CD4-positive, alpha-beta T cell treated with Interleukin-2 at 100 ng/mL for 4 hours (primary cell): ENCODE data around the gene ANKDD1A.

ENCODE experiments used
- DNase-seq: peaks from one replicate; pipeline ENCODE4 v3.0.0-alpha.2; 2020; ENCODE audit warnings: low spot score

Gene ANKDD1A

DNA sequence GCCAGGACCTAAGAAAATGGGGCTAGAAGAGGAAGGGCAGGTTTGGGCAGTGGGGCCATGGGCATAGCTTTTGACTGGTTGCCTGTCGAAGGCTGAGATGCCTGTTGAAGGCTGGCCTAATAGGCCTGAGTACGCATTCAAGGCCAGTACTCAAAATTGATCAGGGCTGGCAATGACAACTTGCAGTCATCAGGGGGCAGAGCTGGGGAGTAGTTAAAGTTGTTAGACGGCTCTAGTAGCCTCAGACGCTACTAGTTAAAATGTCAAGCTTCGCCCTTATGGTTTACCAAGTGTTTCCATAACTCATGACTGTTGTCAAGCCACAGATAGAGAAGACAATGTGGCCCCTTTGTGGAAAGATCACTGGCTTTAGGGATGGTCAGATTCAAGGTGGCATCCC lies 49.3 kb downstream of the ANKDD1A start:
- no peak for DNase-seq

DNA sequence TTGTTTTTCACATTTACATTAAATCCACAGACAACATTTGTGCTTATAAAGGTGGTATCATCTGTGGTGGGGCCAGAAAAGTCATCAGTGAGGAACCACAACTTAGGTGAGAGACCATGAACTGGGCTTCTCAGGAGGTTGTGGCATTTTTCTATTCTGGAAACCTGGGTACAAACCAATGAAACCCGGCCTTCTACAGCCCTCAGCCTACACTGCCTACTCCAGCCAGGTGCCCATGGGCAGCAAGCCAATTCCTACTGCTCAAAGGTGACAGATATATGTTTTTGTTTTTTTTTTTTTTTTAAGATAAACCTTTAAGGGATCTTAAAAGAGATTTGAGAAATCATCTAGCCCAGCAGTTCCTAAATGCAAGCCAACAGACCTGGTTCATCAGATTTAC lies 57.7 kb downstream of the ANKDD1A start:
- DNase-seq, result no peak

- no peak for DNase-seq
These were observed 59.0 kb downstream of the ANKDD1A start for GRCh38 chr15:64970698-64971097.

DNA sequence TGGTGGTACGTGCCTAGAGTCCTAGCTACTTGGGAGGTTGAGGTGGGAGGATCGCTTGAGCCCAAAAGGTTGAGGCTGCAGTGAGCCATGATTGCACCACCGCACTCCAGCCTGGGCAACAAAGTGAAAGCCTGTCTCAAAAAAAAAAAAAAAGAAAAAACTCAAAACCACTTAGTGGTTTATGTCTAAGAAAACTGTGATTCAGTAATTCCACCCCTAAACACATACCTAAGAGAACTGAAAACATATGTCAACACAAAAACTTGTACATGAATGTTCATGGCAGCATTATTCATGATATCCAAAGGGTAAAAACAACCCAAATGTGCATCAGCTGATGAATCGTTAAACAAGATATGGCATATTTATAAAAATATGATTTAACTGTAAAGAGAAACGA lies 63.7 kb downstream of the ANKDD1A start:
- DNase-seq, result no peak

DNA sequence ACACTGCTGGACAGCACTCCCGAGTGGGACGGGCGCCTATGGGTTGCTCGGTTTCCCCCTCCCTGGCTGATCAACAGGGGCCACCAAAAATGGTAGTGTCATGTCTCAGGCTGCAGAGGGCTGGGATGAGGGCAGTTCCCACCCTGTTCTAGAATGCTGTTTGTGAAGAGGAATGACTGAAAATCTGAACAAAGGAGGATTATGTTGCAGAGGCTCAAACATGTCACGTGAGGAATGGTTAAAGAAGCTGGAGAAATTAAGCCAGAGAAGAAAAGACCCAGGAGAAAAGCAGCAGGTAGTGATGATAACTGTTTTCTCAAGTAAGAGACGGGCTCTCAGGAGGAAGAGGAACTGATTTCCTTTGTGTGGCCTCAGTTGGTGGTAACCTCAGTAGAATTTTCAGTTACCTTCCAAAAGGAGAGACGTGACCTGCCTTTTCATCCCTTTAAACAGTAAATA lies 67.6 kb downstream of the ANKDD1A start:
- DNase-seq, result no peak

- no peak for DNase-seq
These were observed 70.2 kb downstream of the ANKDD1A start for GRCh38 chr15:64981812-64982431.

DNA sequence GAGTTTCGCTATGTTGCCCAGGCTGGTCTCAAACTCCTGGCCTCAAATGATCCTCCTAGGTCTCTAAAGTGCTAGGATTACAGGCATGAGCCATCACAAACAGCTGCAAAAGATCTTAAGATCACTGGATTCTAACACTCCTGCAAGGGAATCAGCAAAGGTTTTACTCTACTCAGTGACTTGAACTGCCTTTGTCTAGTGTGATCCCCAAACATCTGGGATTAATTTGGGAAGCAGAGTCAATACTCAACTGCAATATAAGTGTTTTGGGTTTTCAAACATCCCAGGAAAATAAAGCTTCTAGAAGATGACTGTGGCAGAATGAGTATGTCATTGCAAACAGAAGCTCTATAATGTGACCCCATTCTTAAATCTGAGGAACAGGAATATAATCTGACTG lies 70.8 kb downstream of the ANKDD1A start:
- no peak for DNase-seq

- no peak for DNase-seq
These were observed 73.8 kb downstream of the ANKDD1A start for GRCh38 chr15:64985366-64986033.

- no peak for DNase-seq
These were observed 75.4 kb downstream of the ANKDD1A start for GRCh38 chr15:64987136-64987535.

GRCh38 chr15:64989416-64990167 lies 77.9 kb downstream of the ANKDD1A start, which contains the start of gene SPG21:
Gene SPG21 (minus strand): TSS chr15:64989914. CDS start chr15:64983569, 6,345 bp downstream.
- peak; percentile 92 for DNase-seq

- DNase-seq, result no peak
These were observed 78.4 kb downstream of the ANKDD1A start for GRCh38 chr15:64990168-64990470.

DNA sequence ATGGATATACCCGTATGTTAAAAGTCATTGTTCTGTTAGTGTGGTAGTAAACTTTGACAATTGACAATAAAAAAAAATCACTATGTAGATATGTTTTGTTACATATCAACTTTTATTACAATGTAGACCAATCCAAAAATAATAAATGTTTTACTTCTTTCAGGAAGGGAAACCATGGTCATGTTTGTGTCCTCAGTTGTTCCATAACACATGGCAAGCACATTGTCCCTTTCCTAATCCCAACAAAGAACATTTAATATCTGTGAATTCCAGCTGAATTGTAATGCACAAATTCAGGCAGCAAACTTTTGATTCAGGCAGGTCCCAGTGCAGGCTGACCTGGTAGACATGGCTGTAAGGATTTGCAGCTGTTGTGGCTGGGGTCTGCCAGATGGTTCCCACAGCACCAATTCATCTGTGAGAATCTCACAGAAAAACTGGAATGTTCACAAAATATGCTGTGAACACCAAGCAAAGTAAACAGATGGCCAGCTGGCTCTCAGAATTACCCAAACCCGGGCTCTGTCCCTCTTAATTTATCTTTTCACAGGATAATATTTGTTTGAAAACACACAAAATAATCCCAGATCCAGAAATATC lies 79.9 kb downstream of the ANKDD1A start:
- DNase-seq, result no peak

DNA sequence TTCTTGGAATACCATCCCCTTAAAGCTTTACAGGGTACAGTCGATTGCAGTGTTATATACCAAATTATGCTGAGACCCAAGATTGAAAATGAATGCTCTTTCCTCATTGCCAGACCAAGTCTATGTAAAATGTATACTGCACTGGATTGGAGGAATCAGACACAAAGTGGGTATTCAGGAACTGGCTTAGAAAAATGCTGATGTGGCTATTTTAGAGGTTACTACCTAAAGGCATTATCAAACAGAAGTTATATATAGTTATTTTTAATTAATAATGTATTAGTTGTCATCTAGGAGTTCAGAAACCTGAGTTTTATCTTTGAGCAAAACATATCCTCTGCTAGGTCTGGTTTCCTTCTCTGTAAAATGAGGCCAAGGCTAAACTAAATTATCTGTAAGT lies 81.6 kb downstream of the ANKDD1A start:
- no peak for DNase-seq

DNA sequence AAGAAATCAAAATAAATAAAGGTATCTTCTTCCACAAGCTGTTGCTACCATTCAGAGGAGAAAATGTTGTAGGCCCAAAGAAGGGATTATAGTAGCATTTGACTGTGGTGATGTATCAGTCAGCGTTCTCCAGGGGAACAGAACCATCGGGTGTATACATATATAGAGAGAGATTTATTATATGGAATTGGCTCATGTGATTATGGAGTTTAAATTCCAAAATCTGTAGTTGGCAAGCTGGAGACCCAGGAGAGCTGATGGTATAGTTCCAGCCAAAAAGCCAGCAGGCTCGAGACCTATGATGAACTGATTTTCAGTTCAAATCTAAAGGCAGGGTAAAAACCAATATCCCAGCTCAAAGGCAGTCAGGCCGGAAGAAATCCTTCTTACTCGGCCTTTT lies 85.4 kb downstream of the ANKDD1A start:
- DNase-seq, result no peak

- DNase-seq, result no peak
These were observed 86.2 kb downstream of the ANKDD1A start for GRCh38 chr15:64997745-64998375.

- DNase-seq, result no peak
These were observed 93.3 kb downstream of the ANKDD1A start for GRCh38 chr15:65004993-65005392.

GRCh38 chr15:65006876-65007275 lies 95.2 kb downstream of the ANKDD1A start:
- DNase-seq, result no peak
